ENCODE results near the gene SLC6A1.

DNA sequence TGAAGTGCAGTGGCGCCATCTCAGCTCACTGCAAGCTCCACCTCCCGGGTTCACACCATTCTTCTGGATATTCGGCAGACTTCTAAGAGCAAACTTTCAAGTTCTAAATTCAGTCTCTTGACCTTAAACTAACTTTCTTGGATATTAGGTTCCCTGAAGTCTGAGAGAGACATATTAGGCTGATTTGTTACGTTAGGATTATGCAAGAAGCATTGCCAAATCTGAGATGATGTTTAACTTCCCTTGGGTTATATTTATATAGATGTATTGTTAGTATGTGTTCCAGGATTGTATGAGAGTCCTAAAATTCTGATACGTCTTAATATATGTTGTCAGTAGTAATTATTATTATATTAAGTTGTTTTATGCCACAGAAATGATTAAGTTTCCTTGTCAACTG, 80.1 kb downstream of the SLC6A1 start:
- TF ChIP-seq, protein P1, sequence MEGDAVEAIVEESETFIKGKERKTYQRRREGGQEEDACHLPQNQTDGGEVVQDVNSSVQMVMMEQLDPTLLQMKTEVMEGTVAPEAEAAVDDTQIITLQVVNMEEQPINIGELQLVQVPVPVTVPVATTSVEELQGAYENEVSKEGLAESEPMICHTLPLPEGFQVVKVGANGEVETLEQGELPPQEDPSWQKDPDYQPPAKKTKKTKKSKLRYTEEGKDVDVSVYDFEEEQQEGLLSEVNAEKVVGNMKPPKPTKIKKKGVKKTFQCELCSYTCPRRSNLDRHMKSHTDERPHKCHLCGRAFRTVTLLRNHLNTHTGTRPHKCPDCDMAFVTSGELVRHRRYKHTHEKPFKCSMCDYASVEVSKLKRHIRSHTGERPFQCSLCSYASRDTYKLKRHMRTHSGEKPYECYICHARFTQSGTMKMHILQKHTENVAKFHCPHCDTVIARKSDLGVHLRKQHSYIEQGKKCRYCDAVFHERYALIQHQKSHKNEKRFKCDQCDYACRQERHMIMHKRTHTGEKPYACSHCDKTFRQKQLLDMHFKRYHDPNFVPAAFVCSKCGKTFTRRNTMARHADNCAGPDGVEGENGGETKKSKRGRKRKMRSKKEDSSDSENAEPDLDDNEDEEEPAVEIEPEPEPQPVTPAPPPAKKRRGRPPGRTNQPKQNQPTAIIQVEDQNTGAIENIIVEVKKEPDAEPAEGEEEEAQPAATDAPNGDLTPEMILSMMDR (IDR thresholded peaks at IDR 0.05): no peak
- TF ChIP-seq EZH2phosphoT487 (IDR thresholded peaks at IDR 0.05) (no peak), EZH2 (IDR thresholded peaks at IDR 0.05) (no peak)
